Inferior parietal cortex (tissue), 1 donor: Measurements from ENCODE around the gene RNF7.
"Not testable (repeated sequence)": the region's sequence is repeated elsewhere in the genome, so short reads cannot be mapped to it uniquely, and the experiment has no call there.

ENCODE experiments used
- DNase-seq: peaks from one replicate; pipeline ENCODE4 v3.0.0-alpha.2; 2016; ENCODE audit errors: extremely low spot score

Gene RNF7

GRCh38 chr3:141735770-141736465 is 2.2 kb upstream of the RNF7 start:
- no peak for DNase-seq

GRCh38 chr3:141737093-141737492 is 1.0 kb upstream of the RNF7 start:
- no peak for DNase-seq

- no peak for DNase-seq
Measured at GRCh38 chr3:141737678-141738021, 448 bp upstream of the RNF7 start.

- peak; percentile 47 for DNase-seq
Measured at GRCh38 chr3:141738891-141739363, 829 bp downstream of the RNF7 start.

- no peak for DNase-seq
Measured at GRCh38 chr3:141739731-141740130, 1.6 kb downstream of the RNF7 start.

GRCh38 chr3:141740349-141740748 is 2.3 kb downstream of the RNF7 start:
- DNase-seq, result no peak

- DNase-seq, result no peak
Measured at GRCh38 chr3:141743305-141743704, 5.2 kb downstream of the RNF7 start.

GRCh38 chr3:141746962-141747361 is 8.9 kb downstream of the RNF7 start:
- DNase-seq, result no peak

- no peak for DNase-seq
Measured at GRCh38 chr3:141753399-141753798, 15.3 kb downstream of the RNF7 start.

- DNase-seq, result no peak
Measured at GRCh38 chr3:141754032-141754431, 15.9 kb downstream of the RNF7 start.

- DNase-seq, result not testable (repeated sequence)
Measured at GRCh38 chr3:141762552-141762951, 24.5 kb downstream of the RNF7 start.

- DNase-seq, result no peak
Measured at GRCh38 chr3:141763088-141763750, 25.1 kb downstream of the RNF7 start, which contains the start of gene GRK7. TSS of gene GRK7 (plus strand) at chr3:141763408. CDS start at chr3:141778285, 14,877 bp downstream.

GRCh38 chr3:141764045-141764444 is 25.9 kb downstream of the RNF7 start:
- no peak for DNase-seq

- no peak for DNase-seq
Measured at GRCh38 chr3:141764465-141764864, 26.4 kb downstream of the RNF7 start.

GRCh38 chr3:141764986-141765385 is 26.9 kb downstream of the RNF7 start:
- DNase-seq, result no peak

GRCh38 chr3:141767066-141767465 is 29.0 kb downstream of the RNF7 start:
- DNase-seq, result no peak

- no peak for DNase-seq
Measured at GRCh38 chr3:141769221-141769894, 31.3 kb downstream of the RNF7 start.

GRCh38 chr3:141773676-141774075 is 35.6 kb downstream of the RNF7 start:
- no peak for DNase-seq

GRCh38 chr3:141776376-141776775 is 38.3 kb downstream of the RNF7 start:
- DNase-seq, result no peak

GRCh38 chr3:141776885-141777284 is 38.8 kb downstream of the RNF7 start:
- DNase-seq, result no peak

GRCh38 chr3:141777957-141778813 is 40.1 kb downstream of the RNF7 start:
- DNase-seq, result no peak

GRCh38 chr3:141779667-141780066 is 41.6 kb downstream of the RNF7 start:
- DNase-seq, result no peak
